IMR-90 (cell line): ENCODE data around the gene ABHD18. TPM values are rescaled to one million over a fixed set of nuclear protein-coding genes. Genes with fewer than 3 reads are reported as not detected.

Source experiments
- ATAC-seq: fragments of 200-7000 bp; cut with Tn5 transposase; 2 replicates; pipeline ENCODE4 v1.9.1; 2020; ENCODE audit warnings: low read depth, mild to moderate bottlenecking, moderate library complexity
- BruUV-seq: library from RNA; stranded (reverse); fragments of 400-500 nt; replicated peaks from 2 replicates; lab custom pipeline; 2021; lab: Mats Ljungman, UMichigan
- CTCF ChIA-PET: fragments of 300-600 bp; formaldehyde crosslinking; extraction: SDS; loops from one replicate; lab custom pipeline; 2021; ENCODE audit warnings: antibody characterized with exemption; lab: Yijun Ruan, JAX
- POLR2A ChIA-PET: fragments of 300-600 bp; sonication (Branson Sonifier 250); formaldehyde crosslinking; loops from one replicate; lab custom pipeline; 2022; ENCODE audit warnings: antibody characterized with exemption; ENCODE audit not compliant: unreplicated experiment; lab: Charles Lee
- DNase-seq: peaks from one replicate; pipeline ENCODE4 v3.0.0; 2013
- H2AFZ ChIP-seq: replicated peaks from 2 replicates; pipeline ENCODE3; 2013; ENCODE audit warnings: low read length, mild to moderate bottlenecking; ENCODE audit not compliant: poor library complexity
- H2AK5ac ChIP-seq: 2 replicates; pipeline ENCODE4 v1.6.1; 2013; ENCODE audit warnings: low read depth, low read length, inconsistent platforms
- H2AK9ac ChIP-seq: replicated peaks from 2 replicates; pipeline ENCODE3; 2013; ENCODE audit warnings: mild to moderate bottlenecking, low read depth, low read length, moderate library complexity; ENCODE audit not compliant: poor library complexity
- H2BK120ac ChIP-seq: 2 replicates; pipeline ENCODE4 v1.6.1; 2013; ENCODE audit warnings: low read depth, low read length, inconsistent platforms
- H2BK15ac ChIP-seq: 3 replicates; pipeline ENCODE4 v1.6.1; 2013; ENCODE audit warnings: low read depth, low read length, inconsistent platforms
- H2BK20ac ChIP-seq: 2 replicates; pipeline ENCODE4 v1.6.1; 2013; ENCODE audit warnings: low read depth, mild to moderate bottlenecking, inconsistent platforms, low read length, moderate library complexity
- H2BK5ac ChIP-seq: 2 replicates; pipeline ENCODE4 v1.6.1; 2013; ENCODE audit warnings: mild to moderate bottlenecking, low read depth, low read length, inconsistent platforms; ENCODE audit not compliant: poor library complexity, severe bottlenecking
- H3K14ac ChIP-seq: replicated peaks from 2 replicates; pipeline ENCODE4 v1.6.1; 2013; ENCODE audit warnings: low read depth, low read length, inconsistent platforms
- H3K18ac ChIP-seq: 2 replicates; pipeline ENCODE4 v1.6.1; 2013; ENCODE audit warnings: low read depth, low read length, control low read depth
- H3K23ac ChIP-seq: 2 replicates; pipeline ENCODE4 v1.6.1; 2013; ENCODE audit warnings: low read depth, low read length, inconsistent platforms
- H3K27ac ChIP-seq: 2 replicates; pipeline ENCODE4 v1.5.1; 2013; ENCODE audit warnings: mild to moderate bottlenecking, control low read depth, low read length; ENCODE audit not compliant: insufficient read depth
- H3K27me3 ChIP-seq: 2 replicates; pipeline ENCODE4 v1.6.1; 2013; ENCODE audit warnings: low read length; ENCODE audit not compliant: control insufficient read depth, insufficient read depth
- H3K36me3 ChIP-seq: 2 replicates; pipeline ENCODE4 v1.6.1; 2013; ENCODE audit warnings: low read length, mixed read lengths; ENCODE audit not compliant: control insufficient read depth, insufficient read depth
- H3K4ac ChIP-seq: 2 replicates; pipeline ENCODE4 v1.6.1; 2013; ENCODE audit warnings: low read depth, low read length, inconsistent platforms
- H3K4me1 ChIP-seq: 2 replicates; pipeline ENCODE4 v1.6.1; 2013; ENCODE audit warnings: low read length, mixed read lengths; ENCODE audit not compliant: control insufficient read depth, insufficient read depth
- H3K4me2 ChIP-seq: 2 replicates; pipeline ENCODE4 v1.6.1; 2013; ENCODE audit warnings: low read depth, mild to moderate bottlenecking, control low read depth, low read length, moderate library complexity
- H3K4me3 ChIP-seq: 2 replicates; pipeline ENCODE4 v1.5.1; 2013; ENCODE audit warnings: low read depth, mild to moderate bottlenecking, control low read depth, low read length, moderate library complexity; ENCODE audit not compliant: insufficient read depth
- H3K56ac ChIP-seq: 2 replicates; pipeline ENCODE4 v1.6.1; 2013; ENCODE audit warnings: low read length, inconsistent platforms; ENCODE audit not compliant: insufficient read depth; ENCODE audit errors: extremely low read depth
- H3K79me1 ChIP-seq, 2 experiments: 2 replicates each; pipeline ENCODE4 v1.6.1; 2013; ENCODE audit warnings: low read length in 2 of 2, inconsistent platforms in 1 of 2, low read depth in 1 of 2
- H3K9ac ChIP-seq: 2 replicates; pipeline ENCODE4 v1.6.1; 2013; ENCODE audit warnings: low read depth, low read length, control low read depth
- H3K9me1 ChIP-seq: 2 replicates; pipeline ENCODE4 v1.6.1; 2013; ENCODE audit warnings: low read length, inconsistent platforms; ENCODE audit not compliant: insufficient read depth
- H3K9me3 ChIP-seq: 2 replicates; pipeline ENCODE4 v1.6.1; 2013; ENCODE audit warnings: low read length; ENCODE audit not compliant: control insufficient read depth, insufficient read depth
- H4K20me1 ChIP-seq: 2 replicates; pipeline ENCODE4 v1.6.1; 2013; ENCODE audit warnings: low read length, inconsistent platforms; ENCODE audit not compliant: insufficient read depth
- H4K5ac ChIP-seq: 2 replicates; pipeline ENCODE4 v1.6.1; 2013; ENCODE audit warnings: mild to moderate bottlenecking, low read depth, low read length, control low read depth
- H4K8ac ChIP-seq, 2 experiments: 2 replicates each; pipeline ENCODE4 v1.6.1; 2013; ENCODE audit warnings: low read depth in 2 of 2, low read length in 2 of 2, control low read depth in 1 of 2, inconsistent platforms in 1 of 2
- H4K91ac ChIP-seq: 2 replicates; pipeline ENCODE4 v1.6.1; 2013; ENCODE audit warnings: low read depth, low read length, inconsistent platforms; ENCODE audit not compliant: insufficient read depth
- BHLHE40 ChIP-seq: fragments of 150-350 bp; IDR thresholded peaks from 2 replicates; pipeline ENCODE4 v1.6.1; 2016; ENCODE audit warnings: mild to moderate bottlenecking, low read depth, low read length
- CEBPB ChIP-seq: IDR thresholded peaks from 2 replicates; pipeline ENCODE4 v1.6.1; 2012; ENCODE audit warnings: low read depth, low read length, improper control_type of control experiment
- CHD1 ChIP-seq: IDR thresholded peaks from 2 replicates; pipeline ENCODE4 v1.6.1; 2012; ENCODE audit warnings: low read depth, low read length, improper control_type of control experiment
- FOS ChIP-seq: fragments of 150-350 bp; IDR thresholded peaks from 2 replicates; pipeline ENCODE4 v1.6.1; 2016; ENCODE audit warnings: low read depth, low read length
- MAFK ChIP-seq: IDR thresholded peaks from 2 replicates; pipeline ENCODE4 v1.6.1; 2012; ENCODE audit warnings: low read depth, low read length, improper control_type of control experiment
- MAZ ChIP-seq: IDR thresholded peaks from 2 replicates; pipeline ENCODE4 v1.6.1; 2012; ENCODE audit warnings: low read depth, mild to moderate bottlenecking, low read length, improper control_type of control experiment, moderate library complexity, borderline replicate concordance
- NFE2L2 ChIP-seq: fragments of 150-350 bp; IDR thresholded peaks from 2 replicates; pipeline ENCODE4 v1.6.1; 2016; ENCODE audit warnings: low read depth, mild to moderate bottlenecking, low read length
- POLR2A ChIP-seq: IDR thresholded peaks from 2 replicates; pipeline ENCODE4 v1.6.1; 2012; ENCODE audit warnings: mild to moderate bottlenecking, low read depth, low read length
- RAD21 ChIP-seq: IDR thresholded peaks from 2 replicates; pipeline ENCODE4 v1.6.1; 2012; ENCODE audit warnings: low read length, improper control_type of control experiment
- RCOR1 ChIP-seq: IDR thresholded peaks from 2 replicates; pipeline ENCODE4 v1.6.1; 2012; ENCODE audit warnings: mild to moderate bottlenecking, low read length, improper control_type of control experiment; ENCODE audit not compliant: insufficient replicate concordance
- RFX5 ChIP-seq: IDR thresholded peaks from 2 replicates; pipeline ENCODE4 v1.8.0; 2012; ENCODE audit warnings: low read depth, mild to moderate bottlenecking, low read length, moderate library complexity
- SMC3 ChIP-seq: fragments of 150-350 bp; IDR thresholded peaks from 2 replicates; pipeline ENCODE4 v1.6.1; 2016; ENCODE audit warnings: low read depth, mild to moderate bottlenecking, antibody characterized with exemption, low read length, moderate library complexity
- WGBS, 2 experiments: methylation state at CpG; one replicate each; pipeline versions ENCODE4 v1.1.5 to v1.1.7; 2013; ENCODE audit warnings: missing lambda C conversion rate in 2 of 2; ENCODE audit not compliant: insufficient read length in 1 of 2; ENCODE audit errors: extremely low coverage in 2 of 2; 5-methylcytosine and 5-hydroxymethylcytosine counted together
- dilution Hi-C: fragments of 300-500 bp; cut with HindIII; formaldehyde crosslinking; loops from one replicate; pipeline ENCODE4 v1.14.3; 2018; ENCODE audit warnings: low sequenced_read_pairs; ENCODE audit not compliant: unreplicated experiment
- in situ Hi-C: fragments of 300-500 bp; cut with MboI; formaldehyde crosslinking; loops from 3 replicates; pipeline ENCODE4 v1.14.3; 2019; ENCODE audit warnings: low sequenced_read_pairs, inconsistent platforms, mixed read lengths
- intact Hi-C: fragments of 100-400 bp; cut with micrococcal nuclease; formaldehyde crosslinking; loops from 2 replicates; pipeline ENCODE4 v1.10.0; 2022
- polyA plus RNA-seq, 3 experiments: library from polyadenylated mRNA; depleted of rRNA; stranded (reverse); fragments of >200 nt; gene quantifications; 2 replicates each; pipeline ENCODE4 v1.2.3, GENCODE V29; 2012; ENCODE audit warnings: low replicate concordance in 1 of 3
- total RNA-seq: library from RNA; depleted of rRNA; stranded (reverse); fragments of >200 nt; gene quantifications from 2 replicates; pipeline ENCODE4 v1.2.3, GENCODE V29; 2012
- TF ChIP-seq, protein P1 (sequence below): fragments of 150-350 bp; IDR thresholded peaks from 2 replicates; pipeline ENCODE4 v1.6.1; 2016; ENCODE audit warnings: low read depth, mild to moderate bottlenecking, low read length, moderate library complexity, borderline replicate concordance
- TF ChIP-seq, protein P2 (sequence below): conservative IDR thresholded peaks from 2 replicates; pipeline ENCODE4 v1.5.1; 2012; ENCODE audit warnings: mild to moderate bottlenecking, low read depth, low read length, improper control_type of control experiment
- TF ChIP-seq, protein P3 (sequence below): fragments of 150-350 bp; IDR thresholded peaks from 2 replicates; pipeline ENCODE4 v1.6.1; 2017; ENCODE audit warnings: mild to moderate bottlenecking, antibody characterized with exemption, low read length, low read depth

Gene ABHD18
- total and polyA plus RNA-seq, 2 of the 4 experiments (the other 2 are of a cell fraction) = 2.4 to 4.3 TPM

DNA sequence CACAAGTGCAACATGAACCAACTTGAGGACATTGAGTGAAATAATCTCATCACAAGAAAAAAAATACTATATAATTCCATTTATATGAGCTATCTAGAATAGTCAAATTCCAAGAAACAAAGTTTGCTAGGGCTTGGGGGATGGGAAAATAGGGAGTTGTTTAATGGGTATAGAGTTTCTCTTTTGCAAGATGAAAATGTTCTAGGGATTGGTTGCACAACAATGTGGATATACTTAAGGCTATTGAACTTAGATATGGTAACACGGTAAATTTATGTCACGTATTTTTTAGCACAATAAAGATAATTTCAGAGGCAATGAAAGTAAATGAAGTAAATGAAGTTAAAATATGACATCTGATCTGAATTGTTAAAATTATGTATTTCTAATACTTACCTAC lies 8.1 kb upstream of the ABHD18 start:
- Histone ChIP-seq H2BK15ac (no peak overlapping the region), H3K18ac (no peak overlapping the region), H2BK120ac (no peak overlapping the region), H3K56ac (no peak overlapping the region), H2BK5ac (no peak overlapping the region), H3K14ac (no peak overlapping the region), H4K5ac (no peak overlapping the region), H3K27ac (no peak overlapping the region), H2AK9ac (no peak overlapping the region), H4K91ac (no peak overlapping the region), H2AK5ac (no peak overlapping the region), H2AFZ (no peak overlapping the region), H3K4me3 (no peak overlapping the region), H4K8ac (no peak overlapping the region), H3K79me1 (peaks cover 8 to 26% of the 10 kb centered on the region in 2 experiments), H3K9me3 (no peaks in the 10 kb centered on the region), H3K9me1 (no peaks in the 10 kb centered on the region), H3K27me3 (no peaks in the 10 kb centered on the region), H3K4ac (no peak overlapping the region), H2BK20ac (no peak overlapping the region), H4K20me1 (no peaks in the 10 kb centered on the region), H3K4me1 (no peaks in the 10 kb centered on the region), H3K9ac (no peak overlapping the region), H3K36me3 (peaks cover 6% of the 10 kb centered on the region; the same call in 1 of the 2 replicates), H3K4me2 (no peak overlapping the region), H3K23ac (no peak overlapping the region)
- intact Hi-C loops = no loop called here
- ATAC-seq (no peak), DNase-seq (no peak)
- CTCF ChIA-PET = no interaction called here
- WGBS, 2 experiments = no CpG with 5 or more reads among the region's 2 CpGs
- TF ChIP-seq, protein P1, sequence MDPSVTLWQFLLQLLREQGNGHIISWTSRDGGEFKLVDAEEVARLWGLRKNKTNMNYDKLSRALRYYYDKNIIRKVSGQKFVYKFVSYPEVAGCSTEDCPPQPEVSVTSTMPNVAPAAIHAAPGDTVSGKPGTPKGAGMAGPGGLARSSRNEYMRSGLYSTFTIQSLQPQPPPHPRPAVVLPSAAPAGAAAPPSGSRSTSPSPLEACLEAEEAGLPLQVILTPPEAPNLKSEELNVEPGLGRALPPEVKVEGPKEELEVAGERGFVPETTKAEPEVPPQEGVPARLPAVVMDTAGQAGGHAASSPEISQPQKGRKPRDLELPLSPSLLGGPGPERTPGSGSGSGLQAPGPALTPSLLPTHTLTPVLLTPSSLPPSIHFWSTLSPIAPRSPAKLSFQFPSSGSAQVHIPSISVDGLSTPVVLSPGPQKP = no peak
- TF ChIP-seq, protein P2, sequence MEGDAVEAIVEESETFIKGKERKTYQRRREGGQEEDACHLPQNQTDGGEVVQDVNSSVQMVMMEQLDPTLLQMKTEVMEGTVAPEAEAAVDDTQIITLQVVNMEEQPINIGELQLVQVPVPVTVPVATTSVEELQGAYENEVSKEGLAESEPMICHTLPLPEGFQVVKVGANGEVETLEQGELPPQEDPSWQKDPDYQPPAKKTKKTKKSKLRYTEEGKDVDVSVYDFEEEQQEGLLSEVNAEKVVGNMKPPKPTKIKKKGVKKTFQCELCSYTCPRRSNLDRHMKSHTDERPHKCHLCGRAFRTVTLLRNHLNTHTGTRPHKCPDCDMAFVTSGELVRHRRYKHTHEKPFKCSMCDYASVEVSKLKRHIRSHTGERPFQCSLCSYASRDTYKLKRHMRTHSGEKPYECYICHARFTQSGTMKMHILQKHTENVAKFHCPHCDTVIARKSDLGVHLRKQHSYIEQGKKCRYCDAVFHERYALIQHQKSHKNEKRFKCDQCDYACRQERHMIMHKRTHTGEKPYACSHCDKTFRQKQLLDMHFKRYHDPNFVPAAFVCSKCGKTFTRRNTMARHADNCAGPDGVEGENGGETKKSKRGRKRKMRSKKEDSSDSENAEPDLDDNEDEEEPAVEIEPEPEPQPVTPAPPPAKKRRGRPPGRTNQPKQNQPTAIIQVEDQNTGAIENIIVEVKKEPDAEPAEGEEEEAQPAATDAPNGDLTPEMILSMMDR = no peak
- no peak for TF ChIP-seq CHD1
- TF ChIP-seq CEBPB = no peak
- no peak for TF ChIP-seq RFX5
- TF ChIP-seq BHLHE40 = no peak
- TF ChIP-seq, protein P3, sequence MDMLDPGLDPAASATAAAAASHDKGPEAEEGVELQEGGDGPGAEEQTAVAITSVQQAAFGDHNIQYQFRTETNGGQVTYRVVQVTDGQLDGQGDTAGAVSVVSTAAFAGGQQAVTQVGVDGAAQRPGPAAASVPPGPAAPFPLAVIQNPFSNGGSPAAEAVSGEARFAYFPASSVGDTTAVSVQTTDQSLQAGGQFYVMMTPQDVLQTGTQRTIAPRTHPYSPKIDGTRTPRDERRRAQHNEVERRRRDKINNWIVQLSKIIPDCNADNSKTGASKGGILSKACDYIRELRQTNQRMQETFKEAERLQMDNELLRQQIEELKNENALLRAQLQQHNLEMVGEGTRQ = no peak
- TF ChIP-seq MAZ = no peak
- TF ChIP-seq MAFK = no peak
- TF ChIP-seq NFE2L2 = no peak
- TF ChIP-seq RCOR1 = no peak
- TF ChIP-seq POLR2A = no peak
- no peak for TF ChIP-seq SMC3
- TF ChIP-seq FOS = no peak
- no peak for TF ChIP-seq RAD21
- POLR2A ChIA-PET = no interaction called here
- dilution Hi-C loops = no loop called here
- in situ Hi-C loops = no loop called here
- BruUV-seq = no TSS peak
